EL (cell line): Measurements from ENCODE around the gene RPL10L.

Source experiments
- DNase-seq: peaks from one replicate; pipeline ENCODE4 v3.0.0-alpha.2; 2016

The RPL10L gene

GRCh38 chr14:46651526-46652144 is at the start of gene RPL10L:
Gene RPL10L, minus strand, starts transcription at chr14:46651781. Its CDS starts 45 bp downstream, at chr14:46651736.
- no peak for DNase-seq

- DNase-seq, result no peak
Measured at GRCh38 chr14:46691819-46692218, 40.2 kb upstream of the RPL10L start.

GRCh38 chr14:46686652-46687051 is 35.1 kb upstream of the RPL10L start:
- no peak for DNase-seq

- no peak for DNase-seq
Measured at GRCh38 chr14:46672128-46672527, 20.5 kb upstream of the RPL10L start.

GRCh38 chr14:46663382-46663781 is 11.8 kb upstream of the RPL10L start:
- no peak for DNase-seq

GRCh38 chr14:46661728-46662127 is 10.1 kb upstream of the RPL10L start:
- no peak for DNase-seq

GRCh38 chr14:46653031-46653755 is 1.6 kb upstream of the RPL10L start:
- DNase-seq, result no peak

- no peak for DNase-seq
Measured at GRCh38 chr14:46646796-46647195, 4.8 kb downstream of the RPL10L start.

- no peak for DNase-seq
Measured at GRCh38 chr14:46626876-46627275, 24.7 kb downstream of the RPL10L start.
